Naive thymus-derived CD8-positive, alpha-beta T cell (primary cell): Measurements from ENCODE around the gene TSPAN4. TPM values are rescaled to one million over a fixed set of nuclear protein-coding genes. Genes with fewer than 3 reads are reported as not detected.

Source experiments
- ATAC-seq, 2 donors: fragments of 150-1000 bp; cut with Tn5 transposase in 1 of 2; sonication (Bioruptor Pico), chemical (Tn5 transposase) in 1 of 2; 1 replicate in 1 of 2; 2 replicates in 1 of 2; pipeline ENCODE4 v1.10.0; 2021; ENCODE audit warnings: mild to moderate bottlenecking in 2 of 2, moderate library complexity in 2 of 2
- POLR2A ChIA-PET: fragments of 350-600 bp; sonication (Branson Sonifier 250); formaldehyde crosslinking; loops from one replicate; lab custom pipeline; 2021; ENCODE audit warnings: antibody characterized with exemption; lab: Charles Lee
- DNase-seq, 10 donors: peaks; one replicate each; pipeline versions ENCODE4 v3.0.0 to v3.0.0-alpha.2; 2020 to 2022
- H3K27ac Mint-ChIP-seq, 10 donors: one replicate each; pipeline ENCODE4 v1.8.0; 2020 to 2022; ENCODE audit warnings: mild to moderate bottlenecking in 10 of 10, mixed read lengths in 10 of 10, moderate library complexity in 4 of 10, inconsistent platforms in 1 of 10
- H3K27me3 Mint-ChIP-seq, 5 donors: one replicate each; pipeline ENCODE4 v1.8.0; 2021 to 2022; ENCODE audit warnings: mixed read lengths in 5 of 5
- H3K36me3 Mint-ChIP-seq, 3 donors: one replicate each; pipeline ENCODE4 v1.8.0; 2020 to 2022; ENCODE audit warnings: mixed read lengths in 3 of 3, mild to moderate bottlenecking in 2 of 3, inconsistent platforms in 1 of 3
- H3K4me1 Mint-ChIP-seq, 4 donors: one replicate each; pipeline ENCODE4 v1.8.0; 2021 to 2022; ENCODE audit warnings: mixed read lengths in 4 of 4
- H3K4me3 Mint-ChIP-seq, 10 donors: one replicate each; pipeline ENCODE4 v1.8.0; 2020 to 2022; ENCODE audit warnings: mild to moderate bottlenecking in 10 of 10, mixed read lengths in 10 of 10, moderate library complexity in 6 of 10, inconsistent platforms in 1 of 10
- H3K9me3 Mint-ChIP-seq, 9 donors: one replicate each; pipeline ENCODE4 v1.8.0; 2020 to 2022; ENCODE audit warnings: mixed read lengths in 9 of 9, mild to moderate bottlenecking in 3 of 9, inconsistent platforms in 1 of 9, moderate library complexity in 1 of 9
- polyA plus RNA-seq, 3 donors: library from polyadenylated mRNA; unstranded; fragments of 300-500 nt; fragmentation: Illumina TruSeq; gene quantifications; one replicate each; pipeline ENCODE4 v1.2.3, GENCODE V29; 2021
- total RNA-seq, 8 experiments: library from RNA in 2 of 8; stranded (reverse) in 2 of 8; gene quantifications; one replicate each; pipeline ENCODE4 v1.2.3 and lab custom pipeline; 2021 to 2026

The TSPAN4 gene
- total and polyA plus RNA-seq, 5 experiments from 2014 or later = 6.0 to 12.8 (median 8.3) TPM

GRCh38 chr11:847876-848275 is 5.2 kb downstream of the TSPAN4 start:
- POLR2A ChIA-PET = interaction anchor here (0.5 to 1.7 kb wide), 8 partner anchors 10 to 203 kb away, joined by 3 to 6 read pairs (median 4); partner anchors contain the start of gene PNPLA2
- no peak for ATAC-seq
- Mint-ChIP-seq H3K27ac (no peak overlapping the region), H3K4me1 (peaks cover 9 to 32% (median 22%) of the 10 kb centered on the region in 4 donors), H3K9me3 (no peaks in the 10 kb centered on the region), H3K27me3 (peaks cover 0 to 7% (median 0%) of the 10 kb centered on the region in 5 donors), H3K36me3 (no peaks in the 10 kb centered on the region), H3K4me3 (peak overlapping the region in 1 of 10 donors; percentile 75)
- DNase-seq = no peak

- peak overlapping the region in 8 of 10 donors; percentile 26 to 75 (median 60) for H3K4me3 Mint-ChIP-seq
- H3K9me3 Mint-ChIP-seq = no peaks in the 10 kb centered on the region
- no peaks in the 10 kb centered on the region for H3K36me3 Mint-ChIP-seq
- peak overlapping the region in 1 of 10 donors; percentile 67 for H3K27ac Mint-ChIP-seq
- ATAC-seq = peak; percentile 61 to 65
- peaks cover 0 to 7% (median 0%) of the 10 kb centered on the region in 5 donors for H3K27me3 Mint-ChIP-seq
- POLR2A ChIA-PET = interaction anchor here (0.9 to 1.7 kb wide), 5 partner anchors 11 to 203 kb away, joined by 3 to 6 read pairs (median 5); partner anchors contain the start of gene PNPLA2
- DNase-seq = peak; percentile 39 to 81 (median 67)
- H3K4me1 Mint-ChIP-seq = peaks cover 7 to 29% (median 21%) of the 10 kb centered on the region in 4 donors
Observed at GRCh38 chr11:848380-848931, 5.8 kb downstream of the TSPAN4 start.

- no peak overlapping the region for H3K27ac Mint-ChIP-seq
- no peaks in the 10 kb centered on the region for H3K9me3 Mint-ChIP-seq
- no peaks in the 10 kb centered on the region for H3K36me3 Mint-ChIP-seq
- DNase-seq = peak in 3 of 10 donors; percentile 29 to 38 (median 38)
- POLR2A ChIA-PET = interaction anchor here (0.9 to 1.7 kb wide), 4 partner anchors 12 to 202 kb away, joined by 3 to 6 read pairs (median 5); partner anchors contain the start of gene PNPLA2
- H3K27me3 Mint-ChIP-seq = peaks cover 0 to 7% (median 0%) of the 10 kb centered on the region in 5 donors
- peaks cover 6 to 22% (median 13%) of the 10 kb centered on the region in 4 donors for H3K4me1 Mint-ChIP-seq
- H3K4me3 Mint-ChIP-seq = peak overlapping the region; percentile 58 to 85 (median 72)
- peak; percentile 34 to 45 for ATAC-seq
Observed at GRCh38 chr11:849104-849824, 6.6 kb downstream of the TSPAN4 start.

GRCh38 chr11:849951-850774 is 7.5 kb downstream of the TSPAN4 start:
- ATAC-seq (peak in 1 of 2 donors; percentile 33), DNase-seq (no peak)
- H3K27me3 Mint-ChIP-seq = peaks cover 0 to 7% (median 0%) of the 10 kb centered on the region in 5 donors
- no peaks in the 10 kb centered on the region for H3K36me3 Mint-ChIP-seq
- POLR2A ChIA-PET = no interaction called here
- no peak overlapping the region for H3K27ac Mint-ChIP-seq
- H3K4me3 Mint-ChIP-seq = peak overlapping the region in 9 of 10 donors; percentile 30 to 75 (median 56)
- H3K9me3 Mint-ChIP-seq = no peaks in the 10 kb centered on the region
- H3K4me1 Mint-ChIP-seq = peaks cover 2 to 16% (median 7%) of the 10 kb centered on the region in 4 donors

GRCh38 chr11:850775-851763 is 8.4 kb downstream of the TSPAN4 start:
- Mint-ChIP-seq H3K4me3 (peak overlapping the region in 8 of 10 donors; percentile 8 to 73 (median 42)), H3K9me3 (no peaks in the 10 kb centered on the region), H3K36me3 (no peaks in the 10 kb centered on the region), H3K4me1 (peaks cover 2 to 10% (median 5%) of the 10 kb centered on the region in 4 donors), H3K27ac (no peak overlapping the region), H3K27me3 (peaks cover 0 to 7% (median 0%) of the 10 kb centered on the region in 5 donors)
- no peak for DNase-seq
- ATAC-seq = no peak
- POLR2A ChIA-PET = interaction anchor here (0.7 kb wide), 1 partner anchor 198 kb away, joined by 5 read pairs; no protein-coding TSS in a partner anchor

GRCh38 chr11:852762-853161 is 10.1 kb downstream of the TSPAN4 start:
- H3K36me3 Mint-ChIP-seq = no peaks in the 10 kb centered on the region
- H3K27ac Mint-ChIP-seq = no peak overlapping the region
- H3K9me3 Mint-ChIP-seq = no peaks in the 10 kb centered on the region
- POLR2A ChIA-PET = no interaction called here
- DNase-seq = no peak
- ATAC-seq = no peak
- peaks cover 7 to 12% (median 10%) of the 10 kb centered on the region in 4 donors for H3K4me1 Mint-ChIP-seq
- H3K4me3 Mint-ChIP-seq = peak overlapping the region in 1 of 10 donors; percentile 14
- H3K27me3 Mint-ChIP-seq = peaks cover 0 to 5% (median 0%) of the 10 kb centered on the region in 5 donors

- Mint-ChIP-seq H3K36me3 (no peaks in the 10 kb centered on the region), H3K27ac (no peak overlapping the region), H3K4me3 (no peak overlapping the region), H3K9me3 (no peaks in the 10 kb centered on the region), H3K27me3 (peaks cover 0 to 2% (median 0%) of the 10 kb centered on the region in 5 donors), H3K4me1 (peaks cover 4 to 9% (median 6%) of the 10 kb centered on the region in 4 donors)
- ATAC-seq = no peak
- POLR2A ChIA-PET = no interaction called here
- no peak for DNase-seq
Observed at GRCh38 chr11:853682-854448, 11.2 kb downstream of the TSPAN4 start.

- H3K27me3 Mint-ChIP-seq = no peaks in the 10 kb centered on the region
- POLR2A ChIA-PET = no interaction called here
- no peaks in the 10 kb centered on the region for H3K36me3 Mint-ChIP-seq
- DNase-seq = no peak
- no peak for ATAC-seq
- H3K9me3 Mint-ChIP-seq = no peaks in the 10 kb centered on the region
- no peak overlapping the region for H3K4me3 Mint-ChIP-seq
- no peak overlapping the region for H3K27ac Mint-ChIP-seq
- peaks cover 5 to 10% (median 7%) of the 10 kb centered on the region in 4 donors for H3K4me1 Mint-ChIP-seq
Observed at GRCh38 chr11:854601-855329, 12.1 kb downstream of the TSPAN4 start.

- H3K27me3 Mint-ChIP-seq = no peaks in the 10 kb centered on the region
- H3K27ac Mint-ChIP-seq = no peak overlapping the region
- H3K36me3 Mint-ChIP-seq = no peaks in the 10 kb centered on the region
- ATAC-seq = no peak
- POLR2A ChIA-PET = no interaction called here
- peaks cover 5 to 11% (median 7%) of the 10 kb centered on the region in 4 donors for H3K4me1 Mint-ChIP-seq
- DNase-seq = no peak
- no peaks in the 10 kb centered on the region for H3K9me3 Mint-ChIP-seq
- no peak overlapping the region for H3K4me3 Mint-ChIP-seq
Observed at GRCh38 chr11:855330-855674, 12.7 kb downstream of the TSPAN4 start.

- Mint-ChIP-seq H3K27me3 (no peaks in the 10 kb centered on the region), H3K9me3 (no peaks in the 10 kb centered on the region), H3K27ac (peak overlapping the region in 1 of 10 donors; percentile 43), H3K36me3 (no peaks in the 10 kb centered on the region), H3K4me3 (no peak overlapping the region), H3K4me1 (peaks cover 5 to 11% (median 8%) of the 10 kb centered on the region in 4 donors)
- no peak for DNase-seq
- no peak for ATAC-seq
- POLR2A ChIA-PET = interaction anchor here (0.7 kb wide), 1 partner anchor 37 kb away, joined by 3 read pairs; no protein-coding TSS in a partner anchor
Observed at GRCh38 chr11:855796-856195, 13.1 kb downstream of the TSPAN4 start.
